Pons (tissue), 1 donor: ENCODE data around the gene PFKFB2.

Experiments used
- DNase-seq: peaks from one replicate; pipeline ENCODE4 v3.0.0-alpha.2; 2016; ENCODE audit warnings: low spot score

Gene PFKFB2

GRCh38 chr1:207067185-207067584 lies 14.1 kb downstream of the PFKFB2 start:
- no peak for DNase-seq

- no peak for DNase-seq
These were observed 14.6 kb downstream of the PFKFB2 start for GRCh38 chr1:207067665-207068064.

- DNase-seq: no peak
These were observed 16.0 kb downstream of the PFKFB2 start for GRCh38 chr1:207069061-207069460.

GRCh38 chr1:207069858-207070506 lies 16.9 kb downstream of the PFKFB2 start:
- no peak for DNase-seq

GRCh38 chr1:207070811-207071210 lies 17.7 kb downstream of the PFKFB2 start:
- no peak for DNase-seq

GRCh38 chr1:207071426-207071825 lies 18.4 kb downstream of the PFKFB2 start:
- DNase-seq: no peak

- DNase-seq: no peak
These were observed 19.2 kb downstream of the PFKFB2 start for GRCh38 chr1:207072233-207072632.

GRCh38 chr1:207073906-207074820 lies 21.1 kb downstream of the PFKFB2 start:
- DNase-seq: no peak

- no peak for DNase-seq
These were observed 23.3 kb downstream of the PFKFB2 start for GRCh38 chr1:207076181-207076955.

- DNase-seq: no peak
These were observed 23.9 kb downstream of the PFKFB2 start for GRCh38 chr1:207077012-207077411.

GRCh38 chr1:207077470-207078377 lies 24.6 kb downstream of the PFKFB2 start:
- peak; percentile 88 for DNase-seq

GRCh38 chr1:207078578-207079132 lies 25.6 kb downstream of the PFKFB2 start:
- no peak for DNase-seq

GRCh38 chr1:207079706-207080241 lies 26.7 kb downstream of the PFKFB2 start:
- DNase-seq: no peak

GRCh38 chr1:207081088-207081487 lies 28.0 kb downstream of the PFKFB2 start:
- no peak for DNase-seq

GRCh38 chr1:207081806-207082205 lies 28.7 kb downstream of the PFKFB2 start:
- DNase-seq: no peak

GRCh38 chr1:207084232-207084631 lies 31.2 kb downstream of the PFKFB2 start:
- no peak for DNase-seq

GRCh38 chr1:207084701-207085180 lies 31.7 kb downstream of the PFKFB2 start:
- DNase-seq: peak; percentile 75

GRCh38 chr1:207085887-207086286 lies 32.8 kb downstream of the PFKFB2 start:
- DNase-seq: no peak

- no peak for DNase-seq
These were observed 35.1 kb downstream of the PFKFB2 start for GRCh38 chr1:207088161-207088560.
